Stimulated activated CD4-positive, alpha-beta T cell treated with anti-CD3 and anti-CD28 coated beads, Interleukin-15, amount 100 ng/mL, for 48 hours (primary cell): ENCODE data around the gene TCF12.

Experiments used
- DNase-seq, 2 donors: peaks; one replicate each; pipeline ENCODE4 v3.0.0-alpha.2; 2020; ENCODE audit warnings: low read depth in 2 of 2

The TCF12 gene

DNA sequence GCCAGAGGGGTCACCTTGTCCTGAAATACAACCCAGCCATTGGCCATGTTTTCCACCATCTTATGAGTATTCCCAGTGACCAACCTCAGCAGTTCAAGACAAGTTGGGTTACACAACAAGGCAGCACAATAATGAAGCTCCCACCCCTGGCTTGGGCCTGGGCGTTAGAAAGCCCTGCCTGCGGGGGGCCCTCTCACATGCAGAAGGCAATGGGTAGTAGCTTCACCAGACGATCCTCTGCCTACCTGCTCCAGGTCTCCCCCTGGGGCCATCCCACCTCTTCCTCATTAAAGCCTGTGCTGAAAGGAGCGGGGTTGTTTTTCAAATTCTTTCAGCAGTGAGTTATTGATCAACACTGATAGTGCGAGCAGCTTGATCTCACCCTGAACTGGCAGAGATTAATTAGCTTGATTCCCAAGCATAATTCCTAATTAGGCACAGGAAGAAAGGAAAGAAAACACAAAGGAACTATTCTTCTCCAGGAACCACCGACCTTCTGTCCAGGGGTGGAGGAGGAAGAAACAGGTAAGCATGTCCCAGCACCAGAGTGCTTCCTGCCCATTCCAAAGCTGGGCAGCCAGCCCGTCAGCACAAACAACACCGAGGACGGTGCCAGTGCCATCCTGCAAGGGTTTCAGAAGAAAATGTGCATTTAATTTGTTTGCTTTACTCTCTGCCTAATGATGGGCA, 378.2 kb downstream of the TCF12 start:
- no peak for DNase-seq

DNA sequence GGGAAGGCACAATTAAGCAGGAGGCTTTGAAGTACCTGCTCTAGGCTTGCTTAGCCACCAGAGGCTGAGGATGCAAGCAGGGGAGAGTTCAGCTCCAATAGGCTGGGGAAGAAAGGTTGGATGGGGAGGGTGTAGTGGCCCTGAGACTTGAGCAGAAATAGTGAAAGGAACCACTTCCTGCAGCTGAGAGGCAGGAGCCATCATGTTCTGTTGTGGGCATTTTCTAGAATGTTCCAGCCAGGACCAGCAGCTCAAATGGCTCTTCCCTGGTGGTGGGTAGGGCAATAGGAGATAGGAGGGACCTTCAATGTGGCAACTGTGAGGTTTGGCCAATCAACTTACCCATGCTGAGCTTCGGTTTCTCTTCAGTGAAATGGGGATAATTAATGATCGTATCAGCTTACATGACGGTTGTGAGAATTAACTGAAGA, 378.7 kb downstream of the TCF12 start:
- no peak for DNase-seq

DNA sequence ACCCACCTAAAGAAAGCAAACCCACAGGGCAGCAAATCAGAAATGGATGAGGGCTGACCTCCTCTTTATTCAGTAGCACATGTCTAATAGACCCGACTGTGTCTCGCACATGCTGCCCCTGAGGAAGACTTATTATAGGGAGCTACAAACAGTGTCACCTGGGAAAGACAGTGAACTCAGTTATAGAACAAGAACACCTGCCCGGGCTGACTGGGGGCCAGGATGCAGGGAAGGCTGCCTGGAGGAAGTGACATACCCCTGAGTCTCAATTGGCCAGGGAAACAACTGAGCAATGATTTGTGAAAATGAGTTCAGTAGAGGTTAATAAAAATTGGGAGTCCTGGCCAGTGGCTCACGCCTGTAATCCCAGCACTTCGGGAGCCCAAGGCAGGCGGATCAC, 379.2 kb downstream of the TCF12 start:
- DNase-seq, result no peak

DNA sequence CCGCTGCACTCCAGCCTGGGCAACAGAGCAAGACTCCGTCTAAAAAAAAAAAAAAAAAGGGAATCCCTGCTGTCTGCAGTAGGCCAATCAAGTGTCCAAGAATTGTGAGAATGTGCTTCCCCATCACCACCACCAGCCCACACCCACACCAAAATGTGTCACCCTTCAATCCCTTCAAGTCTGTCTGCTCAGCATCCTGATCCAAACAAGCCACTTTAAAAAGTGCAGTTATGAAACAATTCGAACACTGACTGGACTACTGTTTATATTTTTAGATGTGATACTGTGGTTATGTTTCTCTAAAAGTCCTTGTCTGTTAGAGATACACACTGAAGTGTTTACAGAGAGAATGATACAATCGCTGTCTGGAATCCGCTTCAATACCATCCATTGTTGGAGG, 379.8 kb downstream of the TCF12 start:
- DNase-seq, result no peak

DNA sequence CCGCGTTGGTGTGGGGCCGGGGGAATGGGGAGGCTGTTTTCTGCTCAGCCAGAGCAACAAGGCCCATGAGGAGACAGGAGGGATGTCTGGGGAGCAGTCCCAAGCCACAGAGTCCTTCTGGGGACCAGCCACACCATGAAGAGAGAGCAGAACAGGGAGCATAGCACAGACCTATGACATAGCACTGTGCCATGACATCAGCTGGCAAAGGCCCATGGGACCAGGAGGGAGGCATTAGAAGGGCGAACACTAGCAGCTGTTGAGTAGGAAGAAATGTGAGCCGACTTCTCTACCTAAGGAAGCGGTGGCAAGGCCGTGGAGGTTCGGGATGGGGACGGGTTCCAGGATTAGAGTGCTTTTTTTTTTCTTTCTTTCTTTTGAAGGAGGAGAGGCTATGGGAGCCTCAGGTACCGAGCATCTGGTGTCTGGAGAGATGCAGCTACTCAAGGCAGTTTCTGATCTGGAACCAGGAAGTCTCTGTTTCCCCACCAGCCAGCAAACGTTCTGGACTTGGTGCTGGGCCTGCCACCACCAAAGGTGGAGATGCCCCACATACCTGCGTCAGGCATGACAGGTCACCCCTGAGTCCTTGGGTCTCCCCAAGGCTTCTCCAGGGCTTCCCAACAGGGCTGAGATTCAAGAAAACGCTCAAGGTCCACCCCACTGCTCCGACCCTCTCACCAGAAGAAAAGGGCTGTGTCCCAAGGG, 380.6 kb downstream of the TCF12 start:
- DNase-seq, result no peak

DNA sequence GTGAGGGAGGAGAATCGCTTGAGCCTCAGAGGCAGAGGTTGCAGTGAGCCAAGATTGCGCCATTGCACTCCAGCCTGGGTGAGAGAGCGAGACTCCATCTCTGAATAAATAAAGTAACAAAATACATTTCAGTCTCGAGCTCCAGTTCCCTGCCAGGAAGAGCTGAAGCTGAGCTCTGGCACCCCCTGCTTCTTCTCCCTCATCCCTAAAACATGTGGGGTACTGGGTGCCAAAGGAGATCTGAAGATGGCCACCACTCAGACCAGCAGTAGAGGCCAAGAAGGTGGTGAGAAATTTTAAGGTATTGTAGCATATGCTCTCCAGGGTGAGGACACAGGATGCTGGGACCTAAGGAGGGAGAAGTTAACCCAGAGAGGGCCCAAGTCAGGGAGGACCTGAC, 382.9 kb downstream of the TCF12 start:
- DNase-seq, result no peak

DNA sequence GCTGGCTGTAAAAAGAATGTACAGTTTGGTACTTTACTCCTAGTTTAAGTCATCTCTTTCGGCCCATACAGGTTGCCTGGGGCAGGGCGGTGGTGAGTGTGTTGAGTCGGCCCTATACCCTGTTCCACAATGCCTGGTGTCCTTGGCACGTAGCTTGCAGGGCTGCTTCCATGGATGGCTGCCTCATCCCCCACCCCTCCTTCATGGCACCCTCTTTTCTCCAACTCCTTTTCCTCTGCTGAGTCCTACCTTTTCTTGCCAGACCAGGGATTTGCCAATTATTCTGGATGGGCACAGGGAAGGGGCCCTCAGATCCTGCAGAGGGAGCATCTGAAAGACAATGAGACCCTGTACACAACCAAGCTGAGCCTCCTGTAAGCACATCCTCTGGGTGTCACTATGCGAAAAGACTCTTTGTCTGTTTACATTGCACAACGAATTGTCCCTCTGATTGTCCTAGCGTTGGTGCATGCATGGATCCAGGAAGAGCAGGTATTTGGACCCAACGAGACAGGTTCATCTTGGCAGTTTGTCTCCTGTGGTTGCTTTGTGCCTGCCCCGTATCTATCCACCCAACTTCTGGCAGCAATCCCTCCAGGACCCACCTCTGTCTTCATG, 384.3 kb downstream of the TCF12 start:
- no peak for DNase-seq

DNA sequence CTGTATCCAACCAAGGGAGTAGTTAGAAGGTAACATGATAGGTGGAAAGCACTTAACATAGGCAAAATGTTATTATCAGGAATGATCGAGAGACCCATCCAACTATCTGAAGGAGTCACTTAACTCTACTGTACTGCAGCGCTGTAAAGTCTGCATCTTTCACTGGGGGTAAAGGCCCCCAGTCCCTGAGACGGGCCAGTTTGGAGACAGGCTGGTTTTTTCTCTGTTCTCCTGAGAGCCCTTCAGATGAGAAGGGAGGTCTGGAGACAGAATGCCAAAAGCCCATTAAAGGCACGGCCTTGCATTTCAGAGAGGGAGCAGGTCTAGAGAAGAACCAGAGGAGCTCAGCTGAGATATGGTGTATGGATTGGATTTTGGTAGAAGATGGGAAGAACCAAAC, 386.6 kb downstream of the TCF12 start:
- no peak for DNase-seq

DNA sequence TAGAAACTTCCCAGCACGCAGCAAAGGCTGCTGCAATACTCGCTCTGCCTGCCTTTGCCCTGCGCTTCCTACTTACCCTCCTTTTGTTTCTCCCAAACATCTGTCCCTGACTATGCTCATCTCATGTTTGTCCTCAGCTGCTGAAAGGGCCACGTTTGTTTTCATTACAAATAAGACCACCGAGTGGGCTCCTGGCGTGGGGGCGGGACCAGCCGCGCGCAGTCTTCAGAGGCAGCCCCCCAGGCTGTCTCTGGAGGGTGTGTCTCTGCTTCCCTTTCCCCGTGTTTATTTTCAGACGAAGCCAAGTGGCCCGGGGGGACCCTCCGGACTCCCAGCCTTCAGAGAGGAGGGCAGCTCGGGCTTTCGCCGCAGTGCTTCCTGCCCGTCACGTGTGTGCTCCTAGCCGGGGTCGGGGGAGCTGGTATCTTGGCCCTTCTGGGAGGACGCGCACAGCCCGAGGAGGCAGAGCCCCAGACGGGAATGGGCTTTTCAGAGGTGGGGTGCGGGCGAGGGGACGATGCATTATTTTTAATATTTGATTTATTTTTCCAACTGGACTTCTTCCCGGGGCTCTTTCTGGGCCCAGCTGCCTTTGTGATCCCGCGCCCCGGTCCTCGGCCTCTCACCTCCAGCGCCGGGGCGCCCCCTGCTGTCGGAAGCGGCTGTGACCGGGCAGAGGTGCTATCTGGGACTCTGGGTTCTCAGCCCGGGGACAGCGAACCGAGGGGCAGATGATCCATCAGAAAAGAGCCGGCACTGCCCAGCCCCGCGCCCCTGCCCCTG, 387.9 kb downstream of the TCF12 start:
- peak; percentile 64 to 82 for DNase-seq

DNA sequence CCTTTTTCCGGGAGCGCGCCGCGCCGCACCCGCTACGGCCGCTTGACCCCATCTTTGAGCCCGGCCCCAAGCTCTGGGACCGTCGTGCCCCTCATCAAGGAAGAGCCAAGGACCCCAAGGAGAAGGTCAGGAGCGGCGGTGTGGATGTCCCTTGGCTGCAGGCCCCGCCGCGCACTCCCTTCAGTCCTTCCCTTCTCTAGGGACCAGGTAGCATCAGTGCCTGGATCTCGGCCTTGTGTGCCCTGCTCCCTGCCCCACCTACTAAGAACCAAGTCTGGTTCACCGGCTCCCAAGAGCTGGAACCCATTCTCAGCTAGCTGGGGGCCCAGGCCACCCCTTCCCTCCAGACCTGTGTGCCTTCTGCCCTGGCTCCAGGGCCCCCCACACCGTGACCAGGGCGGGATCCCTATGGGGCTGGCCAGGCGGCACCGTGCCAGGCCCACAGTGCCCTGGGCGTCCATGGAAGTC, 388.5 kb downstream of the TCF12 start:
- no peak for DNase-seq

DNA sequence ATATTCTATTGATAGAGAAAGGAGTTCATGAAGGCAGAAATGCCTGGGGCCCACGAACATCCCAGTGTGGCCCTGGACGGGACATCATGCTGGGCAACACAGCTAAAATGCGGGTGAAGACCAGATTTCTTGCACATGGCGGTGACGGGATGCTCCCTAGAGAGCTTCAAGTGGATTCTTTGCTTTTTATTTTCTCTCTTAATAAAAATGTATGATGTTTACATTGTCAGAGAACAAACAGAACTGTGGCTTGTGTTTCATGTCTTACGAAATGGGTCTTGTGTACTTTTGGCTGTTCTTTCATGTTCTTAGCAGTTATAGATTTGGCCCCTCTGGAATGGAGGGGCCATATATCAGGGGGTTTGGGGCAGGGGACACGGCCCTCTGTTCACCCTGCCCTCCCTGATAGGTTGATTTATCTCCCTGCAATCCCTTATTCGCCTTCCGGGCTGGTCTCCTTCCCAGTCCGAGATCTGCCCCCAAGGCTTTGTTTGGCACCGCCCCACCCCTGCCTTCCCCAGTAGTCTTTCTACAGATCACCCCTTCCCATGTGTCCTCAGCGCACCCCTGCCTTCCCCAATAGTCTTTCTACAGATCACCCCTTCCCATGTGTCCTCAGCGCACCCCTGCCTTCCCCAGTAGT, 389.2 kb downstream of the TCF12 start:
- no peak for DNase-seq

DNA sequence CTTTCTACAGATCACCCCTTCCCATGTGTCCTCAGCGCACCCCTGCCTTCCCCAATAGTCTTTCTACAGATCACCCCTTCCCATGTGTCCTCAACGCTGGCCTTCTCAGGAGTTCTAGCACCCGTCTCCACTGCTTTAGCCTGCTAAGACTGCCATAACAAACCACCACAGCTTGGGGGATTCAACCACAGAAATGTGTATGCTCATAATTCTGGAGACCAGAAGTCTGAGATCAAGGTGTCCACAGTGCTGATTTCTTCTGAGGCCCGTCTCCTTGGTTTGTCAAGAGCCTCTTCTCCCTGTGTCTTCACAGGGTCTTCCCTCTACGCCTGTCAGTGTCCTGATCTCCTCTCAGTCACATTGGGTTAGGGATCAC, 389.7 kb downstream of the TCF12 start:
- no peak for DNase-seq

DNA sequence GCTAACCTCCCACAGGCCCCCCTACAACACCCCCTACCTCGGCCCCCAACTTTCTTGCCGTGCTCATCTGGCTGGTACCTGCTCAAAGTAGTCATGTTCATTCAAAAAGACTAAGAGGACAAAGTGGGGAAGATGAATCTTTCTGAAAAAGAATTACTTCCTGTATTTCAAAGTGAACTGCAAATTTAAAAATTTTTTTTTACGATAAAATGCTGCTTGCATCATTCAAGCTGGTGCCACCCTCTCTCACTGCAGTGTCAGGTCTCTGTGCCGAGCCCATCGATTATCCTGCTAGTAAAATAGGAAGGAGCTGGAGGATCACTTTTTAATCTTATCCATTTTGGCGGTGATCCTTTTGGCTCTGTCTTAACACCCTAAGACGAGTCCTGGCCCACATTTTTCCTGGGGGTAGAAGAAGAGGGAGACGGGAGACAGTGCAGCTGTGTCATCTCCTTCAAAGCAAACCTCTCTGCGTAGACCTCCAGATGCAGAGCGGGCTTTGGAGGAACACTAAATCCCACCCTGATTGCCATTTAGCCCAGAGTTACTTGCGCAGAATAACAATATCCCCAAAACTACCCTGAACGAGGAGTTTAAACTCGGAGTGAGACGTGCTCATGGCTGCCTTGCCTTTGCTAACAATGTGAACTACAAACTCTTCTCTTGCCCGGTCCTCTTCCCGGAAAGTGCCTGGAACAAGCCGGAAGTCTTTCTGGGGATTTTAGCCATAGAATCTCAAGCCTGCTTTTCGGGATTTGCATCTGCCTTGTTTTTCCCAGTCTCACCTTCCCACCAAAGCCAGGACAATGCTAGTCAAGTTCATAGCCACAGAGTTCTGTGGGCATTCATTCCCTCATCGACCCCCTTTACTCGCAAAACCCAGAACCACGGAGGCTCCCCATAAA, 391.7 kb downstream of the TCF12 start:
- no peak for DNase-seq

DNA sequence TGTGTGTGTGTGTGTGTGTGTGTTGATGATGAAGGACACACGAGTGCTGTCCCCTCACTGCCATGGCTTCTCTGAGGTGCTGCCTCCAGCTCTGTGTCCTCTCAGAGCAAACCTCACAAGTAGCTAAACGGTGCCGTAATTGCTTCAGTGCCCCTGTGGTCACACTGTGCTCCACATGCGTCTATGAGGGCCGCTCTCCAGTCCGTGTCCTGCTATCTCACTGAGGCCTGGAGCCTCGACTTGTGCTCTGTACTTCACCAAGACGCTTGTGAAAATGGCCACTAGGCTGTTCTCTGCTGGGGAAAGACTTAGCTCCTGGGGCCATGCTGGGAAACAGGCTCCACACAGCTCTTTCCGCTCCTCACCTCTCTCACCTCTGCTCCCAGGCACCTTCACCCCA, 392.4 kb downstream of the TCF12 start:
- no peak for DNase-seq

DNA sequence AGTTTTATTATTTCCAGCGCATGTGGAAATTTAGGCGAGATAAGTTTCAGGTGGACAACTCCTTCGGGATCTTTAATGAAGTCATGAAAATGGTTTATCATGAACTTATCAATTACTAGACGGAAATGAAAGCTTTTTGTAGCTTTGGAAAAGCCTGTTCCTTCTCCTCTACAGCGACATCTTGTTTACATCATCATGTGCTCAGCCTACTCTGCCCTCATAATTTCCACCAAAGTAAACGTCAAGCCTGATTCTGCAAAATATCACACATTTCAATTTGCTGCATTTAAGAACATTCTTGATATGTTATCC, 393.5 kb downstream of the TCF12 start:
- DNase-seq, result no peak

DNA sequence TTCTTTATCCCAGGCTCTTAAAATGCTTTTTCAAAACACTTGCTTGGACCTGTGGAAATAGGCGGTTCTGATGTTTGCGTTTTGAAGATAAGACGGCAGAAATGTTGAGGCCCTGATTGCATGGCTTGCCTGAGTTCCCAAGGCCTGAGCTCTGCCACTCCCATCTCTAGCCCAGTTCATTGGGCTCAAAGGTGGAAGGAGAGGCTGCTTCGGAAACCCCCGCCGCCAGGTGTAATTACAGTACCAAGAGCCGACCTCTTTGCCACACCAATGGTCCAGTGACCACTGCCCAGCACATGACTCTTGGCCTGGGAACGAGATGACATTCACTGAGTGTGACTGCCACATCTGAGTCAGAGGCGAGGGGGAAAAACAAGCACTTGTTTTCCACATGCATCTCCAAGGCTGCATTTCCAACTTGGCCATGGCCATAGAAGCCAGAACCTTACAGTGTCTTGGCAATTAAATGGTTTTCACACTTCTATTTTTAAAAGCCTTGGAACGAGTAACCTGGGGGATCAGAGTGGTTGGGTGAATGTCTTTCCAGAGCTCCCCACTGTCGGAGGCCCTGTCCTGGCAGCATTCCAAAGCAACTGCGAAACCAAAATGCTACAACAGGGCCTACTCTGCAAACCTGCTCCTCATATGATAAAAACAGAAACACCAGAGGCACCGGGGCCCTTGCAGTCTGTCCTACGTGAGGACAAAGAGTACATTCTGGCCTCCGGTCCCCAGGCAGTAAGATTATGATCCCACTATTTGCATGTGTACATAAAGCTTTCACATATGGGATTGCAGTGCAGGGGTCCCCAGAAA, 394.1 kb downstream of the TCF12 start:
- no peak for DNase-seq

DNA sequence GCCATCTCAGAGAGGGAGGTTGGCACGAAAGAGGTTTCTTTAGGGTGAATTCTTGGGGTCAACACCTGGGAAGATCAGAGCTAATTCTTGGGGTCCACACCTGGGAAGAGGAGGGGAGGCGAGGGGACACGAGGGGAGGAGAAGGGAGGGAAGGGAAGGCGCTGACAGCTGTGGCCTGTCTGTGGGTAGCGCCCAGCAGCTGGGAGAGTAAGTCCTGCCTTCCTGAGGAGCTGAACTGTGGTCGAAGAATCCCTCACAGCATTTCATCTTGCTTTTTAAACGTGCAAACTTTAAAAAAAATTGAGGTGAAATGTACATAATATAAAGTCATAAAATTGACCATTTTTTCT, 394.7 kb downstream of the TCF12 start:
- no peak for DNase-seq

DNA sequence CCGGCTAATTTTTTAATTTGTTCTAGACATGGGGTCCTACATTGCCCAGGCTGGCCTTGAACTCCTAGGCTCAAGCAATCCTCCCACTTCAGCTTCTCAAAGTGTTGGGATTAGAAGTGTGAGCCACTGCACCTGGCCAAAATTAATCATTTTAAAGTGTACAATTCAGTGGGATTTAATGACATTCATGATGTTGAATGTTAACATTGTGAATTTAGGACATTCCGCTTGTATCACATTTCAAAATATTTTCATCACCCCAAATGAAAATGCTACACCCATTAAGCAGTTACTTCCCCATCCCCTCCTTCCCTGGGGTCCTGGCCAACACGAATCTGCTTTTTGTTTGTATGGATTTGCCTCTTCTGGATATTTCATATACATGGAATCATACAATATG, 395.8 kb downstream of the TCF12 start:
- DNase-seq, result no peak

DNA sequence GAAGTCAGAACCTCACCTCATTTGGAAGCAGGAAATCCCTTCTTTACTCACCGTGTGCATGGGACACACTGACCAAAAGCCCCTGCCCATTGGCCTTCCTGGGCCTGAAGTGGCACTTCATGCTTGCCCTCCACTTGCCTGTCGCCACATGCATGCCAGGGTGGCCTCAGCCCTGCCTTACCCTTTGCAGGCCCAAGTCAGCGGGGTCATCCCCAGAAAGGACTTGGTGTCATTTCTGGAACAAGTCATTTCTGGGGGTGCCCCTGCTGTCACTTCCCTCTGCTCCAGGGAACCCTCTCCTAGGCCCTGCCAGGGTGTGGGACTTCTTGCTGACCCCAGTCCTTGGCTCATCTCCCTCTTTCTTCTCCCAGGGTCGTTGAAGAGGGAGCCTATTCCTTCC, 398.0 kb downstream of the TCF12 start:
- DNase-seq, result no peak

DNA sequence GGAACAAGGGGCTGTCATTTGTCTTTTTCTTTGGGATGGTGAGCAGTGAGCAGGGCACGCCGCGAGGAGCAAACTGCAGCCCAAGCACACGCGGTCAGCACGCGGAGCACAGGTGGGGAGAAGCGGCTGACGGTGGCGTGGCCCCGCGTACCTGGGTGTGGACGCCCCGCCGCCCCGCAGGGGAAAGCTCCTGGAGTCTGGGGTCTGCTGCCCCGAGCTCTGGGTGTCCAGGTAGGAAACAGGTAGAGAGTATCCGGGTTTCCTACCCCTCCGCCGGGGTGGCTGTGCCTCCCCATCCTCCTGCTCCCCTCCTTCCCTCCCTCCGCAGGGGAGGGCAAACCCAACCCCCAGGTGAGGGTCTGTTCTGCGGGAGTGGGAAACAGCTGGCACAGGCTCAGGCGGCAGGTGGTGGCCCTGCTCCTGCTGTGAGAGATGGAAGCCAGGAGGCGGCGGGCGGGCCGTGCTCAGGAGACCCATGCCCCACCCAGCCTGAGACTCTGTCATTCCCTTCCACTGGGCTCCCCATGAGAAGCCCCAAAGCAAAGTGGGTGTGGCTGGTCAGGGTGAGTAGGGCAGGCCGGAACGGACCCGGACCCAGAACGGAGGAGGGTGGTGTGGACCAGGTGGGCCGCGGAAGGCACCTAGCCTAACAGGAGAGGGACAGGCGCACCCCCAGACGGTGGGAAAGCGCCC, 400.9 kb downstream of the TCF12 start:
- DNase-seq, result no peak
